Measurements from ENCODE around the gene MACF1.
"Not testable (repeated sequence)": the region's sequence is repeated elsewhere in the genome, so short reads cannot be mapped to it uniquely, and the experiment has no call there.

MACF1 gene

GRCh38 chr1:39501666-39502065 is 297.2 kb downstream of the MACF1 start:
- no peaks in the 10 kb centered on the region for H3K9me3 ChIP-seq (ENCODE audit: control insufficient read depth, low read length)
- H3K27ac ChIP-seq (ENCODE audit: insufficient read depth, low read depth, low read length, poor library complexity, severe bottlenecking), result no peak overlapping the region
- 70% methylated on average over 5 of the region's 5 CpGs for WGBS, 2 experiments

GRCh38 chr1:39504436-39504835 is 299.9 kb downstream of the MACF1 start:
- not testable (repeated sequence) for H3K36me3 ChIP-seq (ENCODE audit: control insufficient read depth, insufficient read depth, low read length); H3K27me3 ChIP-seq (ENCODE audit: control insufficient read depth, insufficient read depth, low read length, poor library complexity, severe bottlenecking); H3K4me3 ChIP-seq (ENCODE audit: insufficient read depth, low read depth, low read length); H3K27ac ChIP-seq (ENCODE audit: insufficient read depth, low read depth, low read length, poor library complexity, severe bottlenecking); H3K4me1 ChIP-seq (ENCODE audit: control insufficient read depth, insufficient read depth, low read length); H3K9me3 ChIP-seq (ENCODE audit: control insufficient read depth, low read length)
- WGBS, 2 experiments, result 83 to 92% methylated on average over 8 to 9 of the region's 9 CpGs

More at GRCh38 chr1:39501666-39502065, 297.2 kb downstream of the MACF1 start:
- no peaks in the 10 kb centered on the region for H3K36me3 ChIP-seq (ENCODE audit: control insufficient read depth, insufficient read depth, low read length)
- no peaks in the 10 kb centered on the region for H3K27me3 ChIP-seq (ENCODE audit: control insufficient read depth, insufficient read depth, low read length, poor library complexity, severe bottlenecking)
- H3K4me1 ChIP-seq (ENCODE audit: control insufficient read depth, insufficient read depth, low read length), result no peaks in the 10 kb centered on the region
- H3K4me3 ChIP-seq (ENCODE audit: insufficient read depth, low read depth, low read length), result no peak overlapping the region

GRCh38 chr1:39505289-39505688 is 300.8 kb downstream of the MACF1 start:
- no peaks in the 10 kb centered on the region for H3K9me3 ChIP-seq (ENCODE audit: control insufficient read depth, low read length)

GRCh38 chr1:39507230-39507928 is 302.9 kb downstream of the MACF1 start:
- WGBS, 2 experiments, result 73 to 74% methylated on average over 14 of the region's 14 CpGs
- no peaks in the 10 kb centered on the region for H3K36me3 ChIP-seq (ENCODE audit: control insufficient read depth, insufficient read depth, low read length)

More at GRCh38 chr1:39505289-39505688, 300.8 kb downstream of the MACF1 start:
- Histone ChIP-seq H3K4me1 (ENCODE audit: control insufficient read depth, insufficient read depth, low read length) (no peaks in the 10 kb centered on the region), H3K4me3 (ENCODE audit: insufficient read depth, low read depth, low read length) (no peak overlapping the region), H3K27ac (ENCODE audit: insufficient read depth, low read depth, low read length, poor library complexity, severe bottlenecking) (no peak overlapping the region), H3K36me3 (ENCODE audit: control insufficient read depth, insufficient read depth, low read length) (no peaks in the 10 kb centered on the region), H3K27me3 (ENCODE audit: control insufficient read depth, insufficient read depth, low read length, poor library complexity, severe bottlenecking) (no peaks in the 10 kb centered on the region)

GRCh38 chr1:39508266-39508665 is 303.8 kb downstream of the MACF1 start:
- no peaks in the 10 kb centered on the region for H3K27me3 ChIP-seq (ENCODE audit: control insufficient read depth, insufficient read depth, low read length, poor library complexity, severe bottlenecking)
- no peak overlapping the region for H3K4me3 ChIP-seq (ENCODE audit: insufficient read depth, low read depth, low read length)
- no peaks in the 10 kb centered on the region for H3K36me3 ChIP-seq (ENCODE audit: control insufficient read depth, insufficient read depth, low read length)
- H3K9me3 ChIP-seq (ENCODE audit: control insufficient read depth, low read length), result no peaks in the 10 kb centered on the region
- 92% methylated on average over 6 of the region's 6 CpGs for WGBS, 2 experiments
- H3K27ac ChIP-seq (ENCODE audit: insufficient read depth, low read depth, low read length, poor library complexity, severe bottlenecking), result no peak overlapping the region
- no peaks in the 10 kb centered on the region for H3K4me1 ChIP-seq (ENCODE audit: control insufficient read depth, insufficient read depth, low read length)

More at GRCh38 chr1:39507230-39507928, 302.9 kb downstream of the MACF1 start:
- no peaks in the 10 kb centered on the region for H3K9me3 ChIP-seq (ENCODE audit: control insufficient read depth, low read length)
- no peaks in the 10 kb centered on the region for H3K27me3 ChIP-seq (ENCODE audit: control insufficient read depth, insufficient read depth, low read length, poor library complexity, severe bottlenecking)
- H3K4me1 ChIP-seq (ENCODE audit: control insufficient read depth, insufficient read depth, low read length), result no peaks in the 10 kb centered on the region
- H3K4me3 ChIP-seq (ENCODE audit: insufficient read depth, low read depth, low read length), result no peak overlapping the region
- no peak overlapping the region for H3K27ac ChIP-seq (ENCODE audit: insufficient read depth, low read depth, low read length, poor library complexity, severe bottlenecking)

- WGBS, 2 experiments, result 85 to 87% methylated on average over 11 of the region's 11 CpGs
- Histone ChIP-seq H3K9me3 (ENCODE audit: control insufficient read depth, low read length) (no peaks in the 10 kb centered on the region), H3K27me3 (ENCODE audit: control insufficient read depth, insufficient read depth, low read length, poor library complexity, severe bottlenecking) (peaks cover 3% of the 10 kb centered on the region), H3K36me3 (ENCODE audit: control insufficient read depth, insufficient read depth, low read length) (no peaks in the 10 kb centered on the region), H3K4me3 (ENCODE audit: insufficient read depth, low read depth, low read length) (no peak overlapping the region), H3K27ac (ENCODE audit: insufficient read depth, low read depth, low read length, poor library complexity, severe bottlenecking) (no peak overlapping the region), H3K4me1 (ENCODE audit: control insufficient read depth, insufficient read depth, low read length) (no peaks in the 10 kb centered on the region)
Measured at GRCh38 chr1:39508857-39509305, 304.4 kb downstream of the MACF1 start.

GRCh38 chr1:39509360-39510009 is 305.0 kb downstream of the MACF1 start:
- Histone ChIP-seq H3K4me1 (ENCODE audit: control insufficient read depth, insufficient read depth, low read length) (no peaks in the 10 kb centered on the region), H3K27ac (ENCODE audit: insufficient read depth, low read depth, low read length, poor library complexity, severe bottlenecking) (no peak overlapping the region), H3K4me3 (ENCODE audit: insufficient read depth, low read depth, low read length) (no peak overlapping the region), H3K27me3 (ENCODE audit: control insufficient read depth, insufficient read depth, low read length, poor library complexity, severe bottlenecking) (peaks cover 6% of the 10 kb centered on the region), H3K9me3 (ENCODE audit: control insufficient read depth, low read length) (no peaks in the 10 kb centered on the region), H3K36me3 (ENCODE audit: control insufficient read depth, insufficient read depth, low read length) (no peaks in the 10 kb centered on the region)
- 88 to 89% methylated on average over 21 to 22 of the region's 22 CpGs for WGBS, 2 experiments

- H3K27me3 ChIP-seq (ENCODE audit: control insufficient read depth, insufficient read depth, low read length, poor library complexity, severe bottlenecking), result peaks cover 14% of the 10 kb centered on the region
- H3K36me3 ChIP-seq (ENCODE audit: control insufficient read depth, insufficient read depth, low read length); H3K9me3 ChIP-seq (ENCODE audit: control insufficient read depth, low read length); H3K27ac ChIP-seq (ENCODE audit: insufficient read depth, low read depth, low read length, poor library complexity, severe bottlenecking); H3K4me3 ChIP-seq (ENCODE audit: insufficient read depth, low read depth, low read length); H3K4me1 ChIP-seq (ENCODE audit: control insufficient read depth, insufficient read depth, low read length): not testable (repeated sequence)
- WGBS, 2 experiments, result 90 to 92% methylated on average over 13 to 14 of the region's 20 CpGs
Measured at GRCh38 chr1:39510570-39511186, 306.2 kb downstream of the MACF1 start.

- not testable (repeated sequence) for H3K9me3 ChIP-seq (ENCODE audit: control insufficient read depth, low read length); H3K4me3 ChIP-seq (ENCODE audit: insufficient read depth, low read depth, low read length); H3K27ac ChIP-seq (ENCODE audit: insufficient read depth, low read depth, low read length, poor library complexity, severe bottlenecking); H3K36me3 ChIP-seq (ENCODE audit: control insufficient read depth, insufficient read depth, low read length); H3K4me1 ChIP-seq (ENCODE audit: control insufficient read depth, insufficient read depth, low read length)
- 86 to 90% methylated on average over 4 of the region's 13 CpGs for WGBS, 2 experiments
- H3K27me3 ChIP-seq (ENCODE audit: control insufficient read depth, insufficient read depth, low read length, poor library complexity, severe bottlenecking), result peaks cover 15% of the 10 kb centered on the region
Measured at GRCh38 chr1:39511477-39511876, 307.0 kb downstream of the MACF1 start.

- not testable (repeated sequence) for H3K9me3 ChIP-seq (ENCODE audit: control insufficient read depth, low read length); H3K27ac ChIP-seq (ENCODE audit: insufficient read depth, low read depth, low read length, poor library complexity, severe bottlenecking)
- 76 to 84% methylated on average over 3 of the region's 25 CpGs for WGBS, 2 experiments
Measured at GRCh38 chr1:39512234-39512847, 307.8 kb downstream of the MACF1 start.

More at GRCh38 chr1:39512234-39512847, 307.8 kb downstream of the MACF1 start:
- H3K4me3 ChIP-seq (ENCODE audit: insufficient read depth, low read depth, low read length); H3K36me3 ChIP-seq (ENCODE audit: control insufficient read depth, insufficient read depth, low read length); H3K4me1 ChIP-seq (ENCODE audit: control insufficient read depth, insufficient read depth, low read length): not testable (repeated sequence)
- H3K27me3 ChIP-seq (ENCODE audit: control insufficient read depth, insufficient read depth, low read length, poor library complexity, severe bottlenecking), result peaks cover 15% of the 10 kb centered on the region
